Heart left ventricle (tissue), 13 donors: ENCODE data around the gene C17orf100.

ENCODE experiments used
- CTCF ChIP-seq, 12 donors: fragments of 200-600 bp; sonication (generic) in 4 of 12; IDR thresholded peaks; one replicate each; pipeline versions ENCODE4 v1.5.0 to v1.8.0; 2018 to 2022; ENCODE audit warnings: antibody characterized with exemption in 12 of 12, mild to moderate bottlenecking in 5 of 12
- POLR2A ChIP-seq, 2 donors: fragments of 450-650 bp; IDR thresholded peaks; one replicate each; pipeline ENCODE4 v1.6.1; 2017; ENCODE audit warnings: antibody characterized with exemption in 2 of 2, mild to moderate bottlenecking in 2 of 2, moderate library complexity in 2 of 2
- donor health status: ischemic (EF 13 %, LVEDD 7.1; RV severe dilation, severe dysfunction).
- donor health status: DM: no; HTN: yes; CAD: no.
- donor health status: DM: no; HTN: no; CAD: no.
- donor health status: ischemic (EF 25% LVEDD 6.9; RV normal size, moderate dysfunction).
- donor health status: ischemic (EF 25% LVEDD 5.7; RV mildly dilated, moderate dysfunction).
- donor health status: ischemic (EF 35%, LVEDD 5.7; RV mildly dilated, moderate dysfunction).
- donor health status: nonischemic (EF 11% LVEDD 7.7; RV severe dilation, severe dysfunction).
- donor health status: DM: yes; HTN: yes; CAD: no.
- donor health status: PGD.
- donor health status: ischemic (EF 29% LVEDD 5.4; RV normal size, mild dysfunction).
- donor health status: nonischemic (EF 23%, LVEDD 6.1; RV moderate dilation, normal function).

- TF ChIP-seq CTCF (IDR thresholded peaks at IDR 0.05) (no peak), POLR2A (IDR thresholded peaks at IDR 0.05) (no peak)
These were observed 14.7 kb upstream of the C17orf100 start for GRCh38 chr17:6636616-6637457.
